Vagina (tissue), 2 donors: ENCODE measurements around the gene ADAM17. TPM values are rescaled to one million over a fixed set of nuclear protein-coding genes. Genes with fewer than 3 reads are reported as not detected.
"Not testable (repeated sequence)": the region's sequence is repeated elsewhere in the genome, so short reads cannot be mapped to it uniquely, and the experiment has no call there.

Experiments used
- DNase-seq, 2 donors: peaks; one replicate each; pipeline ENCODE4 v3.0.0-alpha.2; 2017; ENCODE audit errors: extremely low spot score in 2 of 2
- H3K27ac ChIP-seq: fragments of 200-600 bp; sonication (generic); one replicate; pipeline ENCODE4 v1.5.1; 2019
- H3K27me3 ChIP-seq: fragments of 200-600 bp; sonication (generic); one replicate; pipeline ENCODE4 v1.5.1; 2019
- H3K36me3 ChIP-seq, 2 donors: fragments of 200-600 bp; sonication (generic); one replicate each; pipeline ENCODE4 v1.5.1; 2017 to 2019
- H3K4me1 ChIP-seq: fragments of 200-600 bp; sonication (generic); one replicate; pipeline ENCODE4 v1.5.1; 2019
- H3K4me3 ChIP-seq, 2 donors: fragments of 200-600 bp; sonication (generic); 1 replicate in 1 of 2; 2 replicates in 1 of 2; pipeline ENCODE4 v1.5.1; 2016 to 2019
- H3K9me3 ChIP-seq: fragments of 200-600 bp; sonication (generic); one replicate; pipeline ENCODE4 v1.5.1; 2019
- POLR2A ChIP-seq, 2 donors: fragments of 450-650 bp; IDR thresholded peaks; one replicate each; pipeline ENCODE4 v1.6.1; 2017; ENCODE audit warnings: antibody characterized with exemption in 2 of 2, mild to moderate bottlenecking in 2 of 2, moderate library complexity in 2 of 2
- POLR2AphosphoS5 ChIP-seq, 2 donors: sonication (generic); formaldehyde crosslinking; IDR thresholded peaks; one replicate each; pipeline ENCODE4 v1.9.0; 2017; ENCODE audit warnings: antibody characterized with exemption in 2 of 2, mild to moderate bottlenecking in 2 of 2, low read depth in 1 of 2; ENCODE audit not compliant: insufficient read depth in 1 of 2
- intact Hi-C: fragments of 100-400 bp; cut with DNase I; formaldehyde crosslinking; loops from one replicate; pipeline ENCODE4 v1.15.1; 2023
- total RNA-seq: library from RNA; depleted of rRNA; stranded (reverse); fragments of >200 nt; gene quantifications from one replicate; pipeline ENCODE4 v1.2.3, GENCODE V29; 2016
- TF ChIP-seq, protein P1 (sequence below), 3 experiments: fragments of 450-650 bp in 2 of 3; fragments of 200-600 bp in 1 of 3; sonication (generic) in 1 of 3; IDR thresholded peaks; one replicate each; pipeline ENCODE4 v1.5.1; 2017 to 2019; ENCODE audit warnings: antibody characterized with exemption in 3 of 3, mild to moderate bottlenecking in 2 of 3, moderate library complexity in 2 of 3

ADAM17 gene
- total RNA-seq, 1 donor from 2014 or later: 33.4 TPM

DNA sequence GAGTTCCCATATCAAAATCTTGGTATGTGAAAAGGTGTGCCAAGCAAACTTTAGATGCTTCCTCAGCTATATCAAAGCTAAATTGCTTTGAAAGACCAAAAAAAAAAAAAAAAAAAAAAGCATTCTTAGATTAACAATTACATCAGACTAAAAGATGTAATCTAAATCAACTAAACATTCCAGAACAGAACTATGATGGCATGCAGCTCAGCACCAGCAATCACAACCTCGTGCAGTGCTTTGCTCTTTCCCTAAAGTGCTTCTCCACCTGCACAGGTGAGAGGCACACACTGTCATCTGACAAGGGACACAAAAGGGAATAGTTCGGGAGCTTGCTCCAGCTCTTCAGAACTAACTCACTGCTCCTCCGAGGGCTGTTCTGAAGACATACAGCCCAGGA lies 37.5 kb downstream of the ADAM17 start:
- H3K36me3 ChIP-seq: peaks cover 0 to 51% of the 10 kb centered on the region in 2 donors
- TF ChIP-seq, protein P1, sequence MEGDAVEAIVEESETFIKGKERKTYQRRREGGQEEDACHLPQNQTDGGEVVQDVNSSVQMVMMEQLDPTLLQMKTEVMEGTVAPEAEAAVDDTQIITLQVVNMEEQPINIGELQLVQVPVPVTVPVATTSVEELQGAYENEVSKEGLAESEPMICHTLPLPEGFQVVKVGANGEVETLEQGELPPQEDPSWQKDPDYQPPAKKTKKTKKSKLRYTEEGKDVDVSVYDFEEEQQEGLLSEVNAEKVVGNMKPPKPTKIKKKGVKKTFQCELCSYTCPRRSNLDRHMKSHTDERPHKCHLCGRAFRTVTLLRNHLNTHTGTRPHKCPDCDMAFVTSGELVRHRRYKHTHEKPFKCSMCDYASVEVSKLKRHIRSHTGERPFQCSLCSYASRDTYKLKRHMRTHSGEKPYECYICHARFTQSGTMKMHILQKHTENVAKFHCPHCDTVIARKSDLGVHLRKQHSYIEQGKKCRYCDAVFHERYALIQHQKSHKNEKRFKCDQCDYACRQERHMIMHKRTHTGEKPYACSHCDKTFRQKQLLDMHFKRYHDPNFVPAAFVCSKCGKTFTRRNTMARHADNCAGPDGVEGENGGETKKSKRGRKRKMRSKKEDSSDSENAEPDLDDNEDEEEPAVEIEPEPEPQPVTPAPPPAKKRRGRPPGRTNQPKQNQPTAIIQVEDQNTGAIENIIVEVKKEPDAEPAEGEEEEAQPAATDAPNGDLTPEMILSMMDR (IDR thresholded peaks at IDR 0.05): no peak
- TF ChIP-seq POLR2A (IDR thresholded peaks at IDR 0.05) (no peak), POLR2AphosphoS5 (IDR thresholded peaks at IDR 0.05; ENCODE audit: insufficient read depth in 1 of 2, low read depth in 1 of 2) (no peak)

DNA sequence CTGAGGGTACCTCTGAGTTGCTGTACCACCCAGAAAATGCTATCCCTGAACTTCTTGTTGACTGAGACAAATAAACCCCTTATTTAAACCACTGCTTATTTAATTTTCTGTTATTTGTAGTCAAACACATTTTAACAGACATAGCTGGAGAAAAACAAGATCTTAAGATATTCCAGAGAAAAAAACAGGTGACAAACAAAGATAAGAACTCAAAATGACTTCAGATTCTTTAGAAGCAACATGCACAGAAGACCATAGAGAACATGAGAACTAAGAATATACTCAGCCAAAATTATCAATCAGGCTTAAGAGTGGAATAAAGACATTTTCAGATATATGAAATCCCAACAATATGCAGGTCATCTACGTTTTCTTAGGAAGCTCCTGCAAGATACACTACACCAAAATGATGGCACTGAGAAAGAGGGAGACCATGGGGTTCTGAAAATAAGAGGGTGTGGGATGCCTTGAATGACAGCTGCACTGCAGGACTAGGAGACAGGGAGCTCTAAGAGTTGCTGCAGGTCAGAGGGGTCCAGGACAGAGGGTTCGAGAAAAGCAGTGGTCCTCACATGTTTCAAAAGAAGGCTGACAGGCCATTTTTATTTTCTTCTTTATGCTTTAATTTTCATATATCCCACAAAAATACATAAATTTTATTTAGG lies 38.4 kb downstream of the ADAM17 start:
- Histone ChIP-seq H3K27me3 (no peaks in the 10 kb centered on the region), H3K4me3 (no peak overlapping the region), H3K27ac (no peak overlapping the region), H3K36me3 (peaks cover 0 to 61% of the 10 kb centered on the region in 2 donors), H3K9me3 (no peaks in the 10 kb centered on the region), H3K4me1 (no peaks in the 10 kb centered on the region)
- no peak for TF ChIP-seq POLR2AphosphoS5 (IDR thresholded peaks at IDR 0.05; ENCODE audit: insufficient read depth in 1 of 2, low read depth in 1 of 2)
- no peak for TF ChIP-seq POLR2A (IDR thresholded peaks at IDR 0.05)
- TF ChIP-seq, protein P1 (IDR thresholded peaks at IDR 0.05): no peak
- DNase-seq: no peak
- intact Hi-C loops: no loop called here

More for the DNA sequence above, 37.5 kb downstream of the ADAM17 start:
- no peak for DNase-seq
- H3K4me1 ChIP-seq: no peaks in the 10 kb centered on the region
- H3K27me3 ChIP-seq: no peaks in the 10 kb centered on the region
- H3K27ac ChIP-seq: no peak overlapping the region
- H3K9me3 ChIP-seq: no peaks in the 10 kb centered on the region
- no peak overlapping the region for H3K4me3 ChIP-seq
- intact Hi-C loops: no loop called here

DNA sequence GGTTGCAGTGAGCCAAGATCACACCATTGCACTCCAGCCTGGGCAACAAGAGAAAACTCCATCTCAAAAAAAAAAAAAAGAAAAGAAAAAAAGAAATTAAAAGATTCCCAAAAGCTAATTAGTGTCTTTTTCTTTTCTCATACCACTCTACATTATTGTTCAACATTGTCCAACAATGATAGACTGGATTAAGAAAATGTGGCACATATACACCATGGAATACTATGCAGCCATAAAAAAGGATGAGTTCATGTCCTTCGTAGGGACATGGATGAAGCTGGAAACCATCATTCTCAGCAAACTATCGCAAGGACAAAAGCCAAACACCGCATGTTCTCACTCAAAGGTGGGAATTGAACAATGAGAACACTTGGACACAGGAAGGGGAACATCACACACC lies 41.7 kb downstream of the ADAM17 start:
- H3K27me3 ChIP-seq, intact Hi-C loops, H3K4me3 ChIP-seq, H3K9me3 ChIP-seq, H3K27ac ChIP-seq, DNase-seq, H3K4me1 ChIP-seq: not testable (repeated sequence)
- H3K36me3 ChIP-seq: peaks cover 0 to 37% of the 10 kb centered on the region in 2 donors

DNA sequence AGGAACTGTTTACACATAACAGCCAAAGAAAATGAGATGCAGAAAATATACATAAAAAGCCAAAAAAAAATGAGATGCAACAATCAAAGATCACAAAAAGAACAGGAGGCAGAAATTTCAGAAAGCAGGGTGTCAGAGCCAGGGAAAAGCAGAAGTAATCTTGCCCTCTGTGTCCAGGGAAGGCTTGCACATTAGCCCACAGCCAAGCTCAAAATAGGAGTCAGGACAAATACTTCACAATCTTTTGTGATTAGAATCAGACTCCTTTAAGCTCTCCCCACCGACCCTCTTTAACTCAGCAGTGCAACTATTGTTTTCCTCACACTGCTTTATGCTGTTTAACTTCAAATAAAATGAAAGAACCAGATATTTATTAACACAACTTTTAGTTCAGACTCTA lies 46.7 kb downstream of the ADAM17 start:
- DNase-seq: no peak
- no peaks in the 10 kb centered on the region for H3K9me3 ChIP-seq
- H3K27ac ChIP-seq: no peak overlapping the region
- no peaks in the 10 kb centered on the region for H3K27me3 ChIP-seq
- TF ChIP-seq POLR2A (IDR thresholded peaks at IDR 0.05): no peak
- TF ChIP-seq POLR2AphosphoS5 (IDR thresholded peaks at IDR 0.05; ENCODE audit: insufficient read depth in 1 of 2, low read depth in 1 of 2): no peak
- TF ChIP-seq, protein P1 (IDR thresholded peaks at IDR 0.05): no peak
- H3K36me3 ChIP-seq: peaks cover 0 to 56% of the 10 kb centered on the region in 2 donors
- intact Hi-C loops: no loop called here
- no peaks in the 10 kb centered on the region for H3K4me1 ChIP-seq
- no peak overlapping the region for H3K4me3 ChIP-seq

DNA sequence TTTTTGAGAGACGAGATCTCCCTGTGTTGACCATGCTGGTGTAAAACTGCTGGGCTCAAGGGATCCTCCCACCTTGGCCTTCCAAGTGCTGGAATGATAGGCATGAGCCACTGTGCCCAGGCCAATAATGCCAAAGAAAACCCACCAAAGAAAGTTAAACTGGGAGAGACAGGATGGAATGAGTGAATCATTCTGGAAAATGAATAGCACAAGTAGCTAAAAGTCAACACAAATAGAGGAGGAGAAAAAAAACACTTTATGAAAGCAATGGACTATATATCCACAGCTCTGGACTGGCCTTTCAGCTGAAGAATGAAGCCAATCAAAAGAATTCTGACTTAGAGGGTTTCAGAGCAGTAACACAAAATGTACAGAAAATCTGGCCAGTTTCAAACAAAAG lies 57.4 kb downstream of the ADAM17 start:
- Histone ChIP-seq H3K27me3 (no peaks in the 10 kb centered on the region), H3K4me1 (no peaks in the 10 kb centered on the region), H3K4me3 (no peak overlapping the region), H3K9me3 (no peaks in the 10 kb centered on the region), H3K36me3 (peaks cover 0 to 39% of the 10 kb centered on the region in 2 donors), H3K27ac (no peak overlapping the region)
- intact Hi-C loops: no loop called here
- DNase-seq: no peak
- TF ChIP-seq, protein P1 (IDR thresholded peaks at IDR 0.05): no peak
- TF ChIP-seq POLR2A (IDR thresholded peaks at IDR 0.05) (no peak), POLR2AphosphoS5 (IDR thresholded peaks at IDR 0.05; ENCODE audit: insufficient read depth in 1 of 2, low read depth in 1 of 2) (no peak)
